ENCODE results near the gene GP1BA.

Gene GP1BA

DNA sequence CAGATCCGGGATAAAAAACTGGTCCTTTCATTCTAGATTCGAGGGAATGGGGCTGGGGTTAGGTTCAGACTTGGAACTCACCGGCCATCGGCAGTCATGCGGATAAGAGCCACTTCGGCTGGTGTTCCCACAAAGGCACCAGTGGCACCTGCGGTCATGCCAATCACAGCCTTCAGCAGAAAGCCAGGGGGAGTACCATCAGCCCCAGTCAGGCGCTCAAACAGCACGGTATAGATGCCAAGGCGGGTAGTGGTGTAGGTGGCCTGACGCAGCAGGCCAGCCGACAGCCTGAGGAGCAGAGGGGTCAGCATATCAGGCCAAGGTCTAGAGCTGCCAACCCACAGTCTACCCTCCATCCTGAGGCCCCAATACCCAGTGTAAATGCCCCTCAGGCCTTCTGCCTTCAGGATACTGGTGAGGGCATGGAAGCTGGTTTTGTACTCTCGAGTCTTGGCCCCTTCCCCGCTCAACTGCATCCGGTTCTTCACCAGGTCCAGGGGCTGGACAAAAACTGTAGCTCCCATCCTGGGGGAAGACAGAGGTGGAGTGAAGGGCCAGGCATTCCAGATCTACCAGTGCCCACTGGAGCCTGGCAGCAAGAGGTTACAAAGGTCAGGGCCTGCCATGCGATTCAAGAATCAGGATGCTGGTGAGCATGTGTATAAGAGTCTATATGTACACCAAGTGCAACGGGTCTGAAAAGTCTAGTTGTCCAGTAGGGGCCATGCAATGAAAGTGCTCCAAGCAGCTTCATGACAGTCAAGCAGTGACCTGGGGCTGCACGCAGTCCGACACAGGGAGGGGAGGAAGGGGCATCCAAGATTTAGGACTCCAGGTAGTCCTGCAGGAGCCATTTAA lies 6.8 kb downstream of the GP1BA start:
- DNase-seq: no peak

DNA sequence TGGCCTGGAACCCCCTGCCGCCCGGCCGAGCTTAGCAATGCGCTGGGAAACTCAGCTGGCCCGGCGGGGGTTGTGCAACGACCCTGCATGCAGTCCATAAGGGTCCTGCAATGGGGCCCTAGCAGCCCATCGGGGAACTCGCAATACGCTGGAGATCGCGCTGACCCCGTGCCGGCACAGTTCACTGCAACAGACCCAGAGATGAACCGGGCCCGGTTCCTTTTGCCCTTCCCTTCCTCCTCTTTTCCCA lies 7.4 kb downstream of the GP1BA start:
- DNase-seq: no peak

DNA sequence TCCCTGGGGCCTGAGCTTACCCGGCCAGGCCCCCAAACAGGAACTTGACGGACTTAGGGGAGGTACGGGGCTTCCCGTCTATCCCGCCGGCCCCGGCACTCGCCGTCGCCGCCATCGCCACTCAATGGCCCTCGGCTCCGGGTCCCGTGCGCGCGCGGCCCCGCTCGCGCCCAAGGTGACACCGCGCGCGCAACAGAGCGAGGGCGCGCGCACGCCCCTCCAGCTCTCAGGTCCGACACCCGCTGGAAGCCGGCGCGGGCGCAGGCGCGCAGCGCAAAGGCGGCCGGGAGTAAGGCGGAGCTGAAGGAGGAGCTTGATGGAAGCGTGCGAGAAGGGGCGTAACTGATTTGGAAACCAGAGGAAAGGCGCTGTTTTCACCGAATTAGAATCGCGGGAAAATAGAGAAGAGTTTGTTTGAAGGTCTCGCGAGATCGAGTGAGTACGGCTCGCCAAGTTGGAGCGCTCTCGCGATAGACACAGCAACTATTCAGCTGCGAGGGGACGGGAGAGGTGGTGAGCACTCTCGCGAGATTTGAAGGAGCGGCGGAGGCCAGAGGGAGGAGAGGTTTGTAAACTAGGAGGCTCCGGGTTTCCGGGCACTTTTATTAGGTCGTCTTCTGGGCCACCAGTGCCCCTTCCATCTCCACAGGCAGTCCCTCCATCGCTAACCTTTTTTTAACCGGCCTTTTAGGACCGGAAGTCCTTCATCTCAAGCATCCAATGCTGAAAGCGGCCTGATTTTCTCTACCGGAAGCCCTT lies 7.9 kb downstream of the GP1BA start, which contains the start of the genes RNF167 and SLC25A11:
Gene RNF167 (plus strand): TSS at position 473 of the 759 bp plus-strand sequence. CDS start 642 bp downstream, outside the sequence.
Gene SLC25A11 (minus strand): TSS at position 251 of the 759 bp plus-strand sequence. CDS start 136 bp downstream, at position 115.
- DNase-seq: peak; percentile 100

DNA sequence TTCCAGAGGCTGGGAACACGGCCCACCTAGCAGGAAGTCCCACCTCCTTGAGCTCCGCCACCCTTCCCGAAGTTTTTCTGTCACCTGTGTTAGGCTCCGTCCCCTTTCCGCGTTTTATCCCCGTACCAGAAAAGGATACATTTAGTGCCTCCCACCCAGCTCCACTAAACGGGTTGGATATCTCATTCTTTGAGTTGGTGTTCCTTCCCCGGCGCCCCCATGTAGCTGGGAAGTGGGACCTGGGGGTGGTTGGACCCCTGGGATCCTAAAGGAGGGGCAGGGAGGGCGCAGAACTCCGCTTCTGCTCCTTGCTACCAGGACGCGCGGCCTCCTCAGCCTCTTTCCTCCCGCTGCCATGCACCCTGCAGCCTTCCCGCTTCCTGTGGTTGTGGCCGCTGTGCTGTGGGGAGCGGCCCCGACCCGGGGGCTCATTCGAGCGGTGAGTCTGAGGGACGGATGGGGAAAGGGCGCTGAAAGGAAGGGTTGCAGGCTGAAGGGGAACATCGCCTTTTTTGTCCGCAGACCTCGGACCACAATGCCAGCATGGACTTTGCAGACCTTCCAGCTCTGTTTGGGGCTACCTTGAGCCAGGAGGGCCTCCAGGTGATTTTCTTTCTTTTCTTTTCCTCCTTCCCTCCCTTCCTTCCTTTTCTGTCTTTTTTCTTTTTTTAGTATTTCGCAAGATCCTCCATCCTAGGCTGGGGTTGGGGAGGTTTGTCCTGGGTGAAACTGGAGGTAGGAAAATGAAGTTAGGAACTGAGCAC lies 8.7 kb downstream of the GP1BA start:
- DNase-seq: no peak

DNA sequence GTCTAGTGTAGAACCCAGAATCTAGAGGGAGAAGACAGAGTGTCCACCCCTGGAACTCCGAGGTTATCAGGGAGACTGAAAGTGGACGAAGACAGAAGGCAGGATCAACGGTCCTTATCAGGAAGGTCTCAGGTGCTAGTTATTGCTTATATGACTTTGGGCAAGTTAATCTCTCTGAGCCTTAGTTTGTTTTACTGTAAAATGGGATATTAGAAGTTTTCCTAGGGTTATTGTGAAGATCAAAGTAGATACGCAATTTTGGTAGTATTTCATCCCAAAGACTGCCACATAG lies 9.2 kb downstream of the GP1BA start:
- DNase-seq: no peak

DNA sequence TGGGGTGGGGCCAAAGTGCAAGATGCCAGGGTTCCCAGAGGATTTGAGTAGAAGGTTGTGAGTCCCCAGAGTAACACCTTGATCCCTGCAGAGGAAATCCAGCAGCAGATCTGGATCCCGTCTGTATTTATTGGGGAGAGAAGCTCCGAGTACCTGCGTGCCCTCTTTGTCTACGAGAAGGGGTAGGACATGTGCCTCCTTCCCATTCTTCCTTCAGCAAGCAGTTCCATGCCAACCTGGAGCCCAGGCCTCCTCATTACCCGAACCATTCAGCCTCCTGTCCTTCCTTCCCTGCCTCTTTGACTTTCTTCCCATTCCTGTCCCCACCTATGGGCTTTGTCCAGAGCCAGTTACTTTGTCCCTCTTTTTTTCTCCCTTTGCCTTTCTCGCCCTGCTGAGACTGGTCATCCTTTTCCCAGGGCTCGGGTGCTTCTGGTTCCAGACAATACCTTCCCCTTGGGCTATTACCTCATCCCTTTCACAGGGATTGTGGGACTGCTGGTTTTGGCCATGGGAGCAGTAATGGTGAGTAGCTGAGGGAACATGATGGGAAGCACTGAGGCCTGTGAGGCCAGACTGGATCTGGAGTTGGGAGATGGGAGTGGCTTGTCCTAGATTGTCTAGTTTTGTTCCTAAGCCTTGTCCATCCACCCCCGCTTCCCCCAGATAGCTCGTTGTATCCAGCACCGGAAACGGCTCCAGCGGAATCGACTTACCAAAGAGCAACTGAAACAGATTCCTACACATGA lies 10.9 kb downstream of the GP1BA start:
- DNase-seq: no peak

DNA sequence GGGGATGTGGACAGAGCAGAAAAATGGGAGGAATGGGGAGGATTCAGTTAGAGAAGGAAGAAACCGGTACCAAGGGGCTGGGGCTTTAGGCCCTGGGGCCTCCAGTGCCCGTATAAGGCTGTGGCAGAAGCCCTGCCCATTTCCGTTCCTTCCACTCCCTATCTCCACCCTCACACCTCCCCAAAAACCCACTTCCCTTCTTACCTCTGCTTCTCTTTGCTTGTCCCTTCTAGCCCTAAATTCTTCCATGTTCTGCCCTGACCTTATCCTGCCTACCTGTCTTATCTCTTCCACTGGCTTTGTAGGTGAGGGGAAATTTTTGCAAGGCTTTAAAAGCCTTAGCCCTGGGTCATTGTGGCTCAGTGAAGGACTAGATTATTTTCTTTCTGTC lies 12.1 kb downstream of the GP1BA start:
- no peak for DNase-seq

DNA sequence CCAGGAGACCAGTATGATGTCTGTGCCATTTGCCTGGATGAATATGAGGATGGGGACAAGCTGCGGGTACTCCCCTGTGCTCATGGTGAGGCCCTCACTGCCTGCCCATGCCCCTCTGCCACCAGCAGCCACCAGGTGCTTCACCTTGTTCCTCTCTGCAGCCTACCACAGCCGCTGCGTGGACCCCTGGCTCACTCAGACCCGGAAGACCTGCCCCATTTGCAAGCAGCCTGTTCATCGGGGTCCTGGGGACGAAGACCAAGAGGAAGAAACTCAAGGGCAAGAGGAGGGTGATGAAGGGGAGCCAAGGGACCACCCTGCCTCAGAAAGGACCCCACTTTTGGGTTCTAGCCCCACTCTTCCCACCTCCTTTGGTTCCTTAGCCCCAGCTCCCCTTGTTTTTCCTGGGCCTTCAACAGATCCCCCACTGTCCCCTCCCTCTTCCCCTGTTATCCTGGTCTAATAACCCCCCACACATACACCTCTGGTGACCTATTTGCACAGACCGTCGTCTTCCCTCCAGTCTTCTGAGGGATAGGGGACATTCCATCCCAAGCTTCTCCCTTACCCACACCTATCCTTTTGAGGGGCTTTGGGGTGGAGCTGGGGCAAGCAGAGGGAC lies 12.6 kb downstream of the GP1BA start:
- DNase-seq: no peak

DNA sequence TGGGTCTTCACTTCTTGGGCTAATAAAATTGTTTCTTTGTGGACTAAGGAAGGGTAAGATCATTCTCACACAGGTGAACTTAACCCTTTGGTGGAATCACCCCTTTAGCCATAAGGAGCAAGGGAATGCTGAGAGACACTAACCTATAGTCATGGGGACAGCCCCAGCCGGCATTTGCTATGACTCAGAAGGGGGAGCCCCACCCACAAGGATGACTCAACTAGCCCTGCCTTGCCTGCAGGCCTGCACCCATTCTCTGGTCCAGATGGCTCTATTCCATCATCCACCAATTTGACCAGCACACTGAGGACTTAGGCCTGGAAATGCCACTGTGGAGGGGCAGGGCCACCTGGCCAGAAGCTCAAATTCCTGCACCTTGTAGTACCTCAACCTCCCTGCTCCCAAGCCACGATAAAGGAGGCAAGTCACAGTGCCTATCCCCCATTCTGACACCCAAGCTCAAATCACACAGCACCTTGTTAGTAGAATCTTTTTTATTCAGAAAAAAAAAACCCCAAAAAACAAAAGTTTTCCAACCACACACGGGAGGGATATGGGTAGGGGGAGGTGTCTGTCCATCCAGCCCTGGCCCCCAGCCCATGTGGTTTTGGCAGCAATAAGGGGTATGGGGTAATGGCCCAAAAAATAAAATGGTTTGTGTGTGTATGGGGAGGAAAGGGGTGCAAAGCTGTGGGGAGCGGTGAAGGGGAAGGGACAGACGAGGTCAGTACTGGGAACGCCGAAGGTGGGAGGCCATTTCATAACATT lies 13.3 kb downstream of the GP1BA start:
- DNase-seq: peak; percentile 90

DNA sequence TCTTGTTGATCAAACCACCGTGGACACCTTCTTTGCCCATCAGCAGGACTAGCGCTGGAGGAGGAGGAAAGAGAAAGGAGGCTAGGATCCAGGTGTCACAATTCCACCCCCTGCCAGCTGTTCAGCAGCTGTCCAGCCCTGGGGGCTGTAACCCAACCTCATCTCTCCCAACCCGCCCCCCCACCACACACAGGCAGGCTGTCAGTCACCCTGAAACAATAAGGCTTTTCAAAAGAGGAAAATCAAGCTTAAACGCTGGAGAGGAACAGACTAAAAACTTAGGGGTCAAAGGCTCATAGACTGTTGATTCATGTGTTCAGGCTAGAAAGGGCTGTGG lies 13.8 kb downstream of the GP1BA start:
- no peak for DNase-seq

DNA sequence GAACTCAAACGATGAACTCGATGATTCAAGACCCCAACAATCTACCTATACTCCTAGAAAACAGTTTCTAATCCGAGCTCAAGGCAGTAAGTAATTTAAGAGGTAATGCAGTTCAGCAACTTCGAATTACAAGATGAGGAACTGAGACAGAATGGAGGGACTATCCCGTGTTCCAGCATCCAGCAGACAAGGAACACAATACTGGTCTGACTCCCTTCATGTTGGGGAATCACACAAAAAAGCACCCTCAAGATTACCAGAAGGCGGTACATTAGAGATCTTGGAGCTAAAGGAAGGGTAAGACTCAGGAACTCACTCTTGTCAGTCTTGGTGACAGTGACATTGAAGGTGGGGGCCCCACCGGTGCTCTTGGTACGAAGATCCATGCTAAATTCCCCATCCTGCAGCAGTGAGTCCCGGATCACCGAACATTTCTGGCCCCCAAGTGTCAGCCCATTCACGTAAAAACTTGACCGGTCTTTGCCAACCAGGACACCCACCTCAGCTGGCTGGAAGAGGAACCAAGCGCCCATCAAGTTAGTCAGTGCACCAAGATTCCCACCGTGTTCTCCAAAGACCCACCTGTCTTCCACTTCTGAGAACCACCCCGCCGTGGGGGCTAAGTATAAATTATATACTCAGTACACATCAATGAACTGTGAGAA lies 14.4 kb downstream of the GP1BA start:
- no peak for DNase-seq

DNA sequence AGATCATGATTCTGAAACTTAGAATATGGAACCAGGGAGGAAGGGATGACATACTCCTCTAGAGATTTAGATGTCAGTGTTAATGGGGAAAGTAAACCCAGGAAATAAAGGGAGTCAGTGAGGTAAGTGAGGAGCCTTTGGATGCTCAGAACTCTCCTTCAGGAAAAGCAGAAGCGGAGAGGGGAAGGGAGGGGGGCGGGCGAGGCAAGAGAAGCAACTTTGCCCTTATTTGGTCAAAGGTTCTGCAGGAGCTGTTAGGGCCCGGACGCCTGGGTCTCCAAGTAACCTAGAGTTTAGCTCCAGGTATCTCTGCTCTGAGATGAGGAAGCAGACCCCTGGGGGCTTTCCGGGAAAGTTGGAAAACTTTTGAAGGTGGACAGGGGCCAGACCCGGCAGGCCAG lies 14.9 kb downstream of the GP1BA start:
- DNase-seq: no peak

DNA sequence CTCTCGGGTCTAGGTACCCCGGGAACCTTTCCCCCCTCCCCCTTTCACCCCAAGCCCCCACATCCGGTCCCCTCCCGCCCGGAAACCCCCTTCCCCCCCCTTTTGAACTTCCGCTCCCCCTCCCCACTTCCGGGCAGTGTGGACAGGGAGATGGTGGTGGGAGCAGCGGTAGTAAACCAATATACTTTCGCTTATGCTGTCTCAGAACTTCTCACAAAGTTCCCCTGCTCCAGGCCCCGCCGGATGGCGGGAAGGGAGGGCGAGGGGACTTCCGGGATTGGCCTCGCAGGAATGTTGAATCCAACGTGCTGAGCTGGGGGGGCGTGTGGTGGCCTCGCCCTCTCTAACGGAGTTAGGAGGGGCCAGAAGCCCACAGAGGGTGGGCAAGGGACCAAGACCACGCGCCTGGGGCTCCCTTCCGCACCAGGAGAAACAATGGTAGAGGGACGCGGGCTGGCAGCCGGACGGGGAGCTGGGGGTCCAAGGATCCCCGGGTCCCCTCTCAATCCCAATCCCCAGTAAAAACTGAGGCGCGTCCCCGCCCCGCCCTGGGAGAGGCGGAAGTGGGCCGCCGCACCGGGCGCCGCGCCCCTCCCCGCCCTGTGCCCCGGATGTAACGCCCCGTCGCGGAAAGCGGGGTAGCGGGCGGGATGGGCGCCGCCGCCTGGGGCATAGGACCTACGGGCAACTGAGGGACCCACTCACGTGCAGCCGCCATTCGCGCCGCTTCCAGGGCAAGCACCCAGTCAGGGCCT lies 15.5 kb downstream of the GP1BA start:
- peak; percentile 64 for DNase-seq

DNA sequence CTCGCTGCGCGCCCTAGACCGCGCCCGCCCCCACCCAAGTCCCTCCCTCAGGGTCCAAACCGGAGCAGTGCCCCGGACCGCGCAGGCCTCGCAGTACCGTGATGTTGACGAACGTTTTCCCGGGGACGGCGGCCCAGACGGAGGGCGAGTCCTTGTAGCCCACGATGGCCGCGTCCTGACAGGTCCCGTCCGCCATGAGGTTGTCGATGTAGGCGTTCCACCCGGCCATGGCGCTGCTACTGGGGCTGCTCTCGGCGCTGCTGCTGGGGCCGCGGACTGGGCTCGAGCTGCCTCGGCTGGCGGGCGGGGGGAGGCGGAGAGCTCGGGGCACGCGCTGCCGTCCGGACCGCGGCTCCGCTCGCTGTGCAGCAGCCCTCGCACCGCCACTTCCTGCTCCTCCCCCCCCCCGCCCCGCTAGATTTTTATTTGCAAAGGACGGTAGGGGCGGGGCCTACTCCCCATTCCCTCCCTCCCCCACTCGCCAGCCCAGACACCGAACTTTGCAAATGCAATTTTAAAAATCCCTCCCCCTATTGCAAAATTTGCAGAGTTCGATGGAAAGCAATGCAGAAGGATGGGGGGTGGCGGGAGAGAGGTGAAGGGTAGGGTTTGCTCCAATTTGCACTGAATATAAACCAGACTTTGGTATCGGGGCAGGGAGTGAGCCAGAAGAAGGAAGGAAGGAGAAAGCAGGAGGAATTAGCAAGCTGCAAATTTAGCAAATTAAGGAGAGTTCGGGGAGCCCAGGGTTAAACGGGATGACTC lies 16.3 kb downstream of the GP1BA start, which contains the start of gene PFN1:
Gene PFN1 (minus strand): TSS at position 365 of the 765 bp plus-strand sequence. CDS start 136 bp downstream, at position 229.
- DNase-seq: peak; percentile 96

DNA sequence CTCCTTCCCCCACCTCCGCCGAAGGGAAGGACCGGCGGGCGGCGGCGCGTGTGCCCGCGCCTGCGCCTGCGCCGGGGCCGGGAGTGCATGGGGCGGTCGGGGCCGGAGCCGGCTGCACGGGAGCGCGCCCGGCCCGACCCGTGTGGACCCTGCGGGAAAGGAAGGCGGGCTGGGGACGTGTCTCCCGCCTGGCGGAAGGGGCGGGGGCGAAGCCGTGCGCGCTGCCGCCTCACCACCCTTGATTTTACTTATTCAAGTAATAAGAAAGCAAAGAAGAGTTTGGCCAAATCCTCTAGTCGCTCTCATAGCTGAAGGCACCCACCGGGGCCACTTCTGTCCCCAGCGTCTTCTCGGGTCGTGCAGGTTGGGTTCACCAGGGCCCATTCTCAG lies 16.8 kb downstream of the GP1BA start:
- DNase-seq: peak; percentile 94

DNA sequence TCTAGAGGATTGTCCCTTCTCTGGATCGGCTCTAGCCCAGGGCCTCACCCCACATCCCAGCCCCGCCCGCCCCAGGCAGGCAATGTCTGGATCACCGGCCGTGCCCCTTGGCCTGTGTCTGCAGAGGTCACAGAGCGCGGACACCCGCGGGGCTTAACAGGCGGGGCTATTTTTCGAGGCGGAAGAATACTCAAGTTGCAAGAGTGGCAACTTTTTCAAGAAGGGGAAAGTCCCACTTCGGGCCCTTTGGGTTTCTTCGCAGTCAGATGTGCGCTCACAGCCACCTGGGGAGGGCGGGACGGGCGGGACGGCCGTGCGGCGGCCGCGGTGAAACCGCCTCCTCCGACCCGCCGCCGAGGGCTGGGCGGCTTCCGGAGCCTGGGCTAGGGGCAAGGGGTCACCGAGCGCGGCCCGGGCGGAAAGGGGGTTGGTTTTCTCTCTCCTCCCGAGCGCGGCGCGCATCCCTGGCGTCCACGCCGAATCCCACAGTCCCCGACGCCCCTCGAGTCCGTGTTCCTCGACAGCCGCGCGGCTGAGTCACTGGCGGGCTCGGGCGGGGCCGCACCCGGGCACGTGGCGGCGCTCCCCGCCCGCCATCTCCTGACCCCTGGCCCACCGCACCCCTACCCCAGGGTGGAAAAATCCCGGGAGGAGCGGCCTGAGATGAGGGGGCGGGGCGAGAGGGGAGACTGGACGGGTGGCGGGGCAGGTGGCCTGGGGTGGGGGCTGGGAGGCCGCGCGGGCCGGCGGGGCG lies 17.4 kb downstream of the GP1BA start:
- DNase-seq: peak; percentile 73

DNA sequence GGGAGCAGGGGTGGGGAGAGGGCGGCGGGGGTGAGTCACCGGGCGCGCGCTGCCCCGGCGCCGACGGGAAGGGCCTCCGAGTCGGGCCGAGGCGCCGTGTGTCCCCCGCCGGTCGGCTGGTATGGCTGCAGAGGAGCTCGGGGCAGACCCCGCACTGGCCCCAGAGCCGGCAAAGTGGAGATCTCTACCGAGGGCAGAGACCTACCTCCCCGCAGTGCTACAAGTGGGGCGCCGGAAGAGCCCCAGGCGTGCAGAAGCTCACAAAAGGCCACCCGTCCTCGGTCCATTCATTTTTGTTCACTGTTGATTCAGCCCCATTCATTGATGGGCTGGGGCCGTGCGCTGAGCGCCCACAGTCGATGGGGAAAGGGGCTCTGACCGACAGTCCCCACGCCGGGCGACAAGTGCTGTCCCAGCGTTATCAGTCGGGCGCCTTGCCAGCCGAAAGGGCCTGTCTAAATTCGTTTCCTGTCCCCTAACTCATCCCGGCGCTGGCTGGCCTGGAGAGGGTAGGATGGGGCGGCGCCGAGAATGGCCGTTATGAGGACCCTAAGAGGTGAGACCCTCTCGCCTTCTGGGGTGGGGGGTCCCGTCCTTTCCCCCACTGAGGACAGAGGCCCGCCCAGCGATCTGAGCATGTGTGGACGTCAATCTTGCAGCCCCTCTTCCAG lies 18.1 kb downstream of the GP1BA start:
- DNase-seq: no peak

DNA sequence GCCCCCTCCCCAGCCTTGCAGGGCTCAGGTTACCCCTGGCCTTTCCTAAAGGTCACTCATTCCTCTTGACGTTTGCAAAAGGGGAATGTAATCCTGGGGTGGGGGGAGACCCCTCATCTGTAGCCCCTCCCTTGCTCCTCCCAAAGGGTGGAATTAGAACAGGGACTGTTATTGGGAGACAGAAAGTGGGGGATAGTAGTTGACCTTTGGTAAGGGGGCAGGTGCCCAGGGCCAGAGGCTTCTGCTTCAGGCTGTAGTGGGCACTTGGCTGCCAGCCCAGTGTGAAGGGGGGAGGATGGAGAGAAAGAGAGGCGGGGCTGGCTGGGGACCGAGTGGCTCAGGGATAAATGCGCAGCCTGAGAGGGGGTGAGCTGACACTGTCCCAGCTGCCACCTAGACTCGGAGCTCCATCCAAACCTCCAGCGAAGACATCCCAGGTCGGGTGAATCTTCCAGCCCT lies 18.7 kb downstream of the GP1BA start, which contains the start of gene ENO3:
Gene ENO3 (plus strand): TSS at position 374 of the 459 bp plus-strand sequence. CDS start 711 bp downstream, outside the sequence.
- no peak for DNase-seq
